ENCODE data around the gene ST6GALNAC2.
"Not testable (repeated sequence)": the region's sequence is repeated elsewhere in the genome, so short reads cannot be mapped to it uniquely, and the experiment has no call there.

Gene ST6GALNAC2

DNA sequence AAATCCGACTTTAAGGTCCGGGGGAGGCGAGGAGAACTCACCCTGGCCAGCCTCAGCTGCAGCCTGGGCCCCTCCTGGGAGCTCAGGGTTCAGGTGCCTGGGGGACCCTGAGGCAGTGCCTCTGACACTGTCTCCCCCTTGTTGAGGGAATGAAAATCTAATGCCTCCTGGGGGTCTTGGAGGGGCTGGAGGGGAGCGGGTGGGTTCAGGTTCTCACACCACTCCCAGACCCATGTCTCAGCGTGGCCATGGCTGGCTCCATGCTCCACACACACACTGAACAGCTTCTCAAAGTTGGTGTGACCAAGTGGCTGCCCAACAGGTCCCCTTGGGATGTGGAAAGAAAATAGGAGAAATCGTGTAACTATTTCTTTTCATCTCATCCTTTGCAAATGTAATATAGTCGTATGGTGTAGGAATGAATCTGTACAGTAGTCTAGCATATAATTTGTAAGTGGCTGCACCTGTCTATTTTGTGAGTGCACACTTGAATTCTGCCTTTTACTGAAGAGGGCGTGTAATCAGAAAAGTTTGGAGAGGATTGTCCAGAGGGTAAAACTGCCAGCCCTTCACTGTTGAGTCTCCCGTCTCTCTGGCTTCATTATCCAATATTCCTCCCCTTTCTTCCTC lies 46.6 kb downstream of the ST6GALNAC2 start:
- DNase-seq = no peak

DNA sequence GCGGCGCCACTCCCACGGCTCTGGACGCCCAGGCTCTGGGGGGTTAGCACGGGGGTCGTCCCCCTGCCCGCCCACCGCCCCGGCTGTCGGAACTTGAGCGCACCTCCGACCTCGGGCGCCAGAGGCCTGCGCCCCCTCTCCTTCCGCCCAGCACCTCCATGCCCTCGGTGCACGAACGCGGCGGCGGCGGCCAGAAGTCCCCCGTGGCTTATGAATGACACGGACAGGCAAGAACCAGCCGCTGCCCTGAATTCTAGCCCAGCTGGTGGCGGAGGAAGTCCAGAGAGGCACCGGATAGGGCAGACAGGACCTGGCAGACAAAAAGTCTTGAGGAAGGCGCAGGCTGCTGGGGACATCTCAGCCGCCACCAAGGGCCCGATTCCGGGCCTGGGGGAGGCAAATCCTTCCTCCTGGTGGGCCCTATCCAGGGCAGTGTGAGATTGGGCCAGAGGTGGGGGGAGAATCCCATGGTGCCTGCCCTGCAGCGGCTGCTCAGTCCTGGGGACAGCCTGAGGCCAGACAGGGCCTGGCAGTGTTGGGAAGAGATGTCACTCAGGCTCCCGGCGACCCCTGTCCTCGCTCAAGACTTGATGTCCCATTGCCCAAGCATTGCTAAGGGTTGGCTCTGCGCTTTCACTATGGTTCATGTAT lies 47.3 kb downstream of the ST6GALNAC2 start:
- DNase-seq = no peak

- no peak for DNase-seq
These were observed 47.9 kb downstream of the ST6GALNAC2 start, which contains the start of gene CYGB for GRCh38 chr17:76537578-76538280. Gene CYGB, minus strand, starts transcription at chr17:76537709. Its CDS starts 167 bp downstream, at chr17:76537542.

- no peak for DNase-seq
These were observed 48.4 kb downstream of the ST6GALNAC2 start for GRCh38 chr17:76537288-76537577.

DNA sequence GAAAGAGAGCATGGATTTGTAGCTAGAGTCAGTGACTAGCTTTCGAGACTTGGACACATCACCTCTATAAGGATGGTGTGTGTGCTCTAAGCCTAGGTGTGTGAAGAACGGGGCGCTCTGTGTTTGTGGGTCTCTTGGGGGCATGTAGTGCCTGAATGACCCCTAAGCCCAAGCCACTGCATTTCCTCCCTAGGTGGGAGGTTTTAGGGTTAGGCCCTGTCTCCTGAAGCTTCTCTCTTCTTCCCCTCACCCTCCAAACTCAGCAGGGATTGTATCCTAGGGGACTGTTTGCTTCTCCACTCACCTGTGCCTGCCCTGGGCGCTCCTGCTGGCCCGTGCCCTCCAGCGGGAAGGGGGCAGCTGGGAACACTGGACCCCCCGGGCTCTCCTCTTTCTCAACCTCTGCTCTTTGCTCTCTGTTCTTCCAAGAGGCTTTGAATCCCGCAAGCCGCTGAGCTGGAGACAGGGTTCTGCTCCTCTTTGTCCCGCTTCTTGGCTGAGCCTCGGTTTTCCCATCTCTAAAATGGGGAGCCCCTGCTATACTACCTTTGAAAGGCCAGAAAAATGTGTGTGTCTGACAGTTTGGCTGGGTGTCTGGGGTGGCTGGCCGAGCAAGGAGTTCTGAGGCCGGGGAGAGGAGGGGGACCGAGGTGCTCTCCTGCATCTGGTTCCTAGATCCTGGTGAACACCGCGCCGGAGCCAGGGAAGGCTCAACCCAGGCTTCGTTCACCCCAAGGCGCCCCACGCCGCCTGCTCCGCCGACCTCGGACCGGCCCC lies 49.0 kb downstream of the ST6GALNAC2 start:
- DNase-seq = no peak

GRCh38 chr17:76535788-76536510 lies 49.7 kb downstream of the ST6GALNAC2 start:
- no peak for DNase-seq

- DNase-seq = no peak
These were observed 50.6 kb downstream of the ST6GALNAC2 start for GRCh38 chr17:76534831-76535732.

- not testable (repeated sequence) for DNase-seq
These were observed 51.9 kb downstream of the ST6GALNAC2 start for GRCh38 chr17:76533640-76534359.

GRCh38 chr17:76532072-76532651 lies 53.5 kb downstream of the ST6GALNAC2 start:
- no peak for DNase-seq

DNA sequence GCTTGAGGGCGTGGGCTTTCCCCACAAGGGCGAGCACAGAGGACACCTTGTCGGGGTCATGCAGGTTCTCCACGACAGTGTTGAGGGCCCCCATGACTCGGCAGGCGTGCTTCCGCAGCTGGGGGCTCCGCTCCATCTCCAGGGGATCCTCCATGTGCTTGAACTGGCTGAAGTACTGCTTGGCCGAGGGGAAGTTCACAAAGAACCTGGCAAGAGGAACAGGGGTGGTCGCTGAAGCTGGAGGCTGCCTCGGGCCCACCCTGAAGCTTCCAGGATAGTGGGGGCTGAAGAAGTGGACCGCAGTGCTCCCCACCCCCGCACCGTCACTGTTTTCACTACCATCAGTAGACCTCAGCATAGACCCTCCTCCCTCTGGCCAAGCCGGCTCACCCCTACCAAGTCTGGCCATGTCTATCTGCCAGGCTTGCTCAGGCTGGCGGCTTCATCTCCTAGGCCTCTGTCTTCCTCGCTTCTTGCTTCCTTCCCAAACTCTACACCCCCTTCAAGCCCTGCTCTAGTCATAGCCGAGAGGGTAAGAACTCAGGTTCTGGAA lies 54.1 kb downstream of the ST6GALNAC2 start:
- no peak for DNase-seq

GRCh38 chr17:76530811-76531485 lies 54.7 kb downstream of the ST6GALNAC2 start:
- DNase-seq = no peak

DNA sequence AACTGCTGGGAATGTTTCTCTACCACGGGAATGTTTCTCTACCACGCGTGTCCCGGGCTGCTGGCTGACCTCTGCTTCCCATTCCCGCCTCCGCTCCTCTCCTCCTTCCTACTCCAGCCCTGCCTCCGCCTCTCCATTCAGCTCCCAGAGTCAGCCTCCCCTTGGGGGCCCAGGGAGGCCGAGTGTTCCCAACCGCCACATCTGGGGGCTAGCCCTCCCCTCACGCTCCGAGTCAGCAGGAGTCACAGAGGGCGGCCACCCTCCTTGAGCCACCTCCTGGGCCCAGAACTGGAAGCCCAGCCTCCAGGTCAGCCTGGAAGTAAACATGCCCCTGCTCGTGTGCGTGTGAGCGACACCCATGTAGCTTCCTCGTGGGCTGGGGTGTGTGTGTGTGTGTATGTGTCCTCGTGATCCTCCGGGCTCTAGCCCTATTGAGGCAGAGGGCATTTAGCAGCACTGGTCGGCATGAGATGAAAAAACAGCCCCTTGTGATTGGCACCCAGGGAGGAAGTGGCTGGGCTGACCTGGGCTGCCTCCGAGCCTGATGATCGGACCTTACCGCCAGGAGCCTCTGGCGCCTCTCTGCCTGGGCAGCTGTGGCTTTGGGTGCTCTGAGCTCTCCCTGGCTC lies 55.5 kb downstream of the ST6GALNAC2 start:
- DNase-seq = no peak

DNA sequence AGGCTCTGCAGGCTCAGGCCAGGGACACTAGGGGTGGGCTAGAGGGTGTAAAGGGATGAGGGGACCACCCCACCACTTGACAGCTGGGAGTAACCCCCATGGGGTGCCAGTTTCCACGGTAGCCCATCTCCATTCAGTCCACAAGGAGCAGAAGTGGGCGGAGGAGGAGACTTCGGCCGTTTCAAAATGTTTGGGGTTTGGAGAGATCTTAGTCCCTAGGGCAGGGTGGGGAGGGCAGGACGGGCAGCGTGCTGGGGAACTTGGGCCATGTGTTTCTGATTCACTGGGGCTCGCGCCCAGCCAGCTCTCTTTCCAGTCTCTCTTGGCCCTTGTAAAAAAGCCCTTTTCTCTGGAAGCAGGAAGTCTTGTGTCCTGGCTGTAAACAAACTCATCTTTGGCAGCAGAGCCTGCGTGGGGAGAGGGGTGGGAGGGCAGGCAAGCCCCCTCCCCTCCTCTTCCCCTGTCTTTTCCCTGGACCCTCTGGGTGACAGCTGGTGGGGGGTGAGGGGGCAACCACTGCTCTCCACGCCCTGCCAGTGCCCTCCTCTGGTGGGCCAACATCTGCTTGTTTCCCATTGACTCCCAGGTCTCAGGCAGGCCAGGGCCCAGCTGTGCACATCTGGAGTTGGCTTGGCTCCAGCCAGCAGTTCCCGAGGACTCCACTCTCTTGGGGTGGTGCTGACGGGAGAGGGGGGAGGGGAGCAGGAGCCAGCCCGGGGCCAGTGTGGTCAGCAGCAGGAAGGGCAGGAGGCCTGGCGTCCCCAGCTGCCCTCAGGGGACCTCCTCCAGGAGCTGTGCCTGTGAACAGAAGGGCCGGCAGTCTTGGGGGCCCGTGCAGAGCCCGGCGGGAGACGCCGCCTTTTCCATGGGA lies 56.2 kb downstream of the ST6GALNAC2 start:
- DNase-seq = no peak

DNA sequence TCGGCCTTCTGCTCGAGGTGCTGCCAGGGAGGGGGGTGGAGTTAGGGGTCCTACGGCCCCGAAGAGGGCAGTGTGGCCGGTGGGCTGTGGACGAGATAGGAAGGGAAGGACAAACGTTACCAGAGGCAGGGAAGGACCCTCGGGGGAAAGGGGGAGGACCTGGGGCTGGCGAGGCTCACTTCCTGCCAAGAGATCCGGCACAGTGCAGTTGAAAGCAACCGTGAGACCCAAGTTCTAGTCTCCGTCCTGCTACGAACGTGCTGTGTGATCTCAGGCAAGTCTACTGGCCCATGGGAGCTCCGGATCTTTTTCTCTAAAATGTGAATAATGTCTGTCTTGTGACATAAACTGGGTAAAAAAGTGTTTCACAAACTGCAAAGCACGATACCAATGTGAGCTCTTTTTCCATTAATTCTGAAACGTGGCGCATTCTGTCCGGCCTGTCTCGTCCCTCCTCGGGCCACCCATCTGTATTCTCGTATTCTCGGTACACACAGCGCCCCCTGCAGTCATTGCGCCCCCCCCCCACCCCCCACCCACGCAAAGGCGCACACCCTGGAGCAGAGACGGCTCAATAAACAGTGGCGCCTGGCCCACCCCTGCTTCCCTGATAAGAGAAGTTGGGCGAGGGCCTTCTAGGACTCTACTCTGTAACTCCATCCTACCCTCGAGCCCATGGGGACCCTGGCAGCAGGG lies 57.0 kb downstream of the ST6GALNAC2 start:
- no peak for DNase-seq

- DNase-seq = no peak
These were observed 57.5 kb downstream of the ST6GALNAC2 start for GRCh38 chr17:76528156-76528527.

DNA sequence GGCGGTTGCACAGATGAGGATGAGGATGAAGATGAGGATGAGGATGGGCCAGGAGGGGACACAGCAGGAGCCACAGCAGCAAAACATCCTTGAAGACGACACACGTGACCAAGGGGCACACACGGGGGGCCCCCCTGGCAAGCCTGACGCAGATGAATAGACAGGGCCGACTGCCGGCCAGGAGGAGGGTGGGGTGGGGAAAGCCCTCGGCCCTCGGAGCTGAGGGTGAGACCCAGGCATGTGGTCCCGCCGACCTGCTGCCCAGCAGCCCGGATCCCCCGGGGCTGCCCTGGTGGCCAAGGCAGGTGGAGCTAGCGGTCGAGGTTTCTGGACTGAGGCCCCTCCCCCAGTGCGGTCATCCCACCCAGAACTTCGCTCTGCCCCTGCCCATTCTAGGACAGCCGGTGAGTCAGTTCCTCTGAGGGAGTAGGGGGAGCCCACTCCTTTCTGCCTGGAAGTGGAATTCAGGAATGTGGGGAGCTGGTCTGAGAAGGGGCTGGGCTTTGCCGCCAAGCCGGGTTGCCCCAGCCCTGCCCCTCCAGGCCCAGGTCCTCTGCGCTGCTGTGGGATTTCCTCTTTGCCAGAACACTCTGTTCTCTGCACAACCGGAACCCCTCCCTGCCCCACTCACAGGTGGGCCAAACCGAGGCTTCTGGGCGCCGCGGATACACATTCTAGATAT lies 58.1 kb downstream of the ST6GALNAC2 start:
- no peak for DNase-seq

- not testable (repeated sequence) for DNase-seq
These were observed 58.6 kb downstream of the ST6GALNAC2 start for GRCh38 chr17:76527016-76527415.
